ENCODE results near the gene MYBPC2.
"Not testable (repeated sequence)": the region's sequence is repeated elsewhere in the genome, so short reads cannot be mapped to it uniquely, and the experiment has no call there.

Gene MYBPC2

GRCh38 chr19:50464348-50464747 is 31.7 kb downstream of the MYBPC2 start:
- TF ChIP-seq CTCF (IDR thresholded peaks at IDR 0.05; ENCODE audit: extremely low read depth, missing control alignments), result no peak
- no peak for DNase-seq (ENCODE audit: low spot score)

- DNase-seq (ENCODE audit: low spot score), result no peak
- TF ChIP-seq CTCF (IDR thresholded peaks at IDR 0.05; ENCODE audit: extremely low read depth, missing control alignments), result no peak
These were observed 32.3 kb downstream of the MYBPC2 start for GRCh38 chr19:50465000-50465399.

- DNase-seq (ENCODE audit: low spot score), result no peak
- TF ChIP-seq CTCF (IDR thresholded peaks at IDR 0.05; ENCODE audit: extremely low read depth, missing control alignments), result peak; percentile 8
These were observed 33.5 kb downstream of the MYBPC2 start for GRCh38 chr19:50465986-50466705.

- DNase-seq (ENCODE audit: low spot score), result no peak
- TF ChIP-seq CTCF (IDR thresholded peaks at IDR 0.05; ENCODE audit: extremely low read depth, missing control alignments), result no peak
These were observed 34.0 kb downstream of the MYBPC2 start for GRCh38 chr19:50466706-50467039.

GRCh38 chr19:50467566-50467965 is 34.9 kb downstream of the MYBPC2 start:
- TF ChIP-seq CTCF (IDR thresholded peaks at IDR 0.05; ENCODE audit: extremely low read depth, missing control alignments), result no peak
- DNase-seq (ENCODE audit: low spot score), result no peak

- TF ChIP-seq CTCF (IDR thresholded peaks at IDR 0.05; ENCODE audit: extremely low read depth, missing control alignments), result no peak
- no peak for DNase-seq (ENCODE audit: low spot score)
These were observed 36.1 kb downstream of the MYBPC2 start for GRCh38 chr19:50468818-50469217.

GRCh38 chr19:50473336-50473735 is 40.6 kb downstream of the MYBPC2 start:
- DNase-seq (ENCODE audit: low spot score), result not testable (repeated sequence)

- no peak for TF ChIP-seq CTCF (IDR thresholded peaks at IDR 0.05; ENCODE audit: extremely low read depth, missing control alignments)
- no peak for DNase-seq (ENCODE audit: low spot score)
These were observed 42.4 kb downstream of the MYBPC2 start for GRCh38 chr19:50475101-50475568.
